GM18519 (cell line): ENCODE data around the gene CR1L.
"Not testable (repeated sequence)": the region's sequence is repeated elsewhere in the genome, so short reads cannot be mapped to it uniquely, and the experiment has no call there.

Experiments
- ATAC-seq: cut with Tn5 transposase; IDR thresholded peaks from one replicate; pipeline ENCODE4 v1.9.1; 2021; ENCODE audit warnings: mild to moderate bottlenecking, moderate library complexity; ENCODE audit not compliant: unreplicated experiment, low FRiP score

Gene CR1L

DNA sequence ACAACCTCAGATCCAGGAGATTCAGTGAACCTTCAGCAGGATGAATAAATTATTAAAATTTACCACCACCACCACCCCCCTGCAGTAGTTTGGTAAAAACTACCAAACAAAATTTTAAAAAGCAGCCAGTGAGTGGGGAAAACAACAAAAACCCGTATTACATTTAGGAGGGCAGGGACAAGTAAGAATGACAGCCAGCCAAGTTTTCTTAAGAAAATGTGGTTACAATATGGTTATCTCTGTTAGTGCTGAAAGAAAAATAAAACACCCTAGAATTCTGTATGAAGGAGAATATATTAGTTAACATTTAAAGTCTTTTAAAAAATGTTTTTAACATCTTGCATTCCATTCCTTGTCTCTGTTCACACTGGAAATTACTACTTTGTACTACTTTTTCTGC is 121.6 kb downstream of the CR1L start:
- ATAC-seq = no peak

DNA sequence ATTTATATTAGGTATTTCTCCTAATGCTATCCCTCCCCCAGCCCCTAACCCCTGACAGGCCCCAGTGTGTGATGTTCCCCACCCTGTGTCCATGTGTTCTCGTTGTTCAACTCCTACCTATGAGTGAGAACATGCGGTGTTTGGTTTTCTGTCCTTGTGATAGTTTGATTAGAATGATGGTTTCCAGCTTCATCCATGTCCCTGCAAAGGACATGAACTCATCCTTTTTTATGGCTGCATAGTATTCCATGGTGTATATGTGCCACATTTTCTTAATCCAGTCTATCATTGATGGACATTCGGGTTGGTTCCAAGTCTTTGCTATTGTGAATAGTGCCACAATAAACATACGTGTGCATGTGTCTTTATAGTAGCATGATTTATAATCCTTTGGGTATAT is 125.6 kb downstream of the CR1L start:
- ATAC-seq = not testable (repeated sequence)
